HepG2 (cell line): ENCODE measurements around the gene SMCO1. TPM values are rescaled to one million over a fixed set of nuclear protein-coding genes. Genes with fewer than 3 reads are reported as not detected.

Experiments
- AKAP8 ChIP-seq: sonication (generic); formaldehyde crosslinking; IDR thresholded peaks from 2 replicates; pipeline ENCODE4 v1.5.1; 2020; ENCODE audit warnings: mild to moderate bottlenecking, missing genetic modification reagents
- CSRNP2 ChIP-seq: sonication (generic); formaldehyde crosslinking; conservative IDR thresholded peaks from 2 replicates; pipeline ENCODE4 v1.8.0; 2022; ENCODE audit warnings: low read depth, missing genetic modification reagents
- EP300 ChIP-seq, 3 experiments: sonication (generic) in 1 of 3; formaldehyde crosslinking in 1 of 3; IDR thresholded peaks; 2 replicates each; pipeline versions ENCODE4 v1.5.1 to v1.6.1; 2011 to 2020; ENCODE audit warnings: low read depth in 2 of 3, low read length in 2 of 3, borderline replicate concordance in 1 of 3, improper control_type of control experiment in 1 of 3, mild to moderate bottlenecking in 1 of 3, missing genetic modification reagents in 1 of 3, moderate library complexity in 1 of 3
- FOXP1 ChIP-seq, 2 experiments: fragments of 450-650 bp in 1 of 2; IDR thresholded peaks; 2 replicates each; pipeline ENCODE4 v1.6.1; 2017 to 2018; ENCODE audit warnings: antibody characterized with exemption in 1 of 2
- HOXA9 ChIP-seq: sonication (generic); formaldehyde crosslinking; IDR thresholded peaks from 2 replicates; pipeline ENCODE4 v1.8.1; 2022; ENCODE audit warnings: missing genetic modification reagents, mild to moderate bottlenecking, moderate library complexity, borderline replicate concordance
- JUND ChIP-seq: sonication (generic); formaldehyde crosslinking; IDR thresholded peaks from 2 replicates; pipeline ENCODE4 v1.8.0; 2022; ENCODE audit warnings: mild to moderate bottlenecking, missing genetic modification reagents
- KLF16 ChIP-seq, 2 experiments: sonication (generic) in 1 of 2; formaldehyde crosslinking in 1 of 2; IDR thresholded peaks; 2 replicates each; pipeline versions ENCODE4 v1.6.1 to v1.8.0; 2016 to 2023; ENCODE audit warnings: missing genetic modification reagents in 2 of 2, missing compliant biosample characterization in 1 of 2
- MXD4 ChIP-seq: IDR thresholded peaks from 2 replicates; pipeline ENCODE4 v1.6.1; 2016; ENCODE audit warnings: mild to moderate bottlenecking, missing biosample characterization, missing genetic modification reagents
- PHF8 ChIP-seq: sonication (generic); formaldehyde crosslinking; IDR thresholded peaks from 2 replicates; pipeline ENCODE4 v1.5.0; 2020; ENCODE audit warnings: missing genetic modification reagents
- PREB ChIP-seq: sonication (generic); formaldehyde crosslinking; IDR thresholded peaks from 2 replicates; pipeline ENCODE4 v1.4.0; 2020; ENCODE audit warnings: missing genetic modification reagents
- SALL1 ChIP-seq: sonication (generic); formaldehyde crosslinking; IDR thresholded peaks from 2 replicates; pipeline ENCODE4 v1.8.0; 2022; ENCODE audit warnings: mild to moderate bottlenecking, missing genetic modification reagents
- TARDBP ChIP-seq: sonication (generic); formaldehyde crosslinking; IDR thresholded peaks from 2 replicates; pipeline ENCODE4 v1.8.0; 2022; ENCODE audit warnings: mild to moderate bottlenecking, missing genetic modification reagents
- TEAD3 ChIP-seq: optimal IDR thresholded peaks from 2 replicates; pipeline ENCODE3; 2016; ENCODE audit warnings: borderline replicate concordance
- ZNF101 ChIP-seq: sonication (generic); formaldehyde crosslinking; IDR thresholded peaks from 2 replicates; pipeline ENCODE4 v1.4.0; 2020; ENCODE audit warnings: mild to moderate bottlenecking, low read depth, missing genetic modification reagents, borderline replicate concordance
- ZNF234 ChIP-seq: sonication (generic); formaldehyde crosslinking; conservative IDR thresholded peaks from 2 replicates; pipeline ENCODE4 v1.5.1; 2020; ENCODE audit warnings: mild to moderate bottlenecking, missing genetic modification reagents
- ZNF432 ChIP-seq: sonication (generic); formaldehyde crosslinking; IDR thresholded peaks from 2 replicates; pipeline ENCODE4 v1.5.0; 2020; ENCODE audit warnings: missing genetic modification reagents, mild to moderate bottlenecking, borderline replicate concordance
- ZNF543 ChIP-seq: sonication (generic); formaldehyde crosslinking; IDR thresholded peaks from 2 replicates; pipeline ENCODE4 v1.4.0; 2020; ENCODE audit warnings: mild to moderate bottlenecking, missing genetic modification reagents
- ZNF766 ChIP-seq: sonication (generic); formaldehyde crosslinking; IDR thresholded peaks from 2 replicates; pipeline ENCODE4 v1.5.0; 2020; ENCODE audit warnings: missing genetic modification reagents, borderline replicate concordance
- ZNF776 ChIP-seq: sonication (generic); formaldehyde crosslinking; IDR thresholded peaks from 2 replicates; pipeline ENCODE4 v1.4.0; 2020; ENCODE audit warnings: mild to moderate bottlenecking, missing genetic modification reagents
- polyA plus RNA-seq, 8 experiments: library from polyadenylated mRNA; depleted of rRNA in 3 of 8; stranded (reverse) in 7 of 8; unstranded in 1 of 8; fragments of >200 nt; fragmentation: Illumina TruSeq in 4 of 8; extraction: Trizol in 4 of 8; gene quantifications; 2 replicates each; pipeline versions ENCODE4 v1.2.1 to v1.2.3, GENCODE V29; 2011 to 2016; ENCODE audit warnings: low read depth in 4 of 8, missing spikeins in 1 of 8, mixed read lengths in 1 of 8; ENCODE audit not compliant: insufficient read depth in 1 of 8
- total RNA-seq, 5 experiments: library from RNA; depleted of rRNA; stranded (reverse); fragments of >200 nt; fragmentation: Illumina TruSeq; extraction: Trizol; gene quantifications; 2 replicates each; pipeline ENCODE4 v1.2.3, GENCODE V29; 2016; ENCODE audit warnings: low read depth in 1 of 5
- TF ChIP-seq, protein P1 (sequence below): sonication (generic); formaldehyde crosslinking; IDR thresholded peaks from 2 replicates; pipeline ENCODE4 v1.8.1; 2022; ENCODE audit warnings: low read depth, mild to moderate bottlenecking, missing genetic modification reagents

Gene SMCO1
- total and polyA plus RNA-seq, 2 of the 13 experiments (the other 11 are each of a cell fraction or from before 2014, with no cell fraction given) = not detected

- TF ChIP-seq ZNF234 (CRISPR knock-in tag) (0 out of 2 replicates have a peak, but pooled peaks have one; percentile 79), KLF16 (CRISPR knock-in tag; IDR thresholded peaks at IDR 0.05) (peak in 1 of 2 experiments; percentile 85; a peak in 2 of 4 replicates), TARDBP (CRISPR knock-in tag) (0 out of 2 replicates have a peak, but pooled peaks have one; percentile 23), CSRNP2 (CRISPR knock-in tag) (no peak), FOXP1 (IDR thresholded peaks at IDR 0.05) (no peak), FOXP1 (CRISPR knock-in tag; IDR thresholded peaks at IDR 0.05) (peak; percentile 12; the same call in 1 of the 2 replicates), ZNF101 (CRISPR knock-in tag) (no peak), HOXA9 (CRISPR knock-in tag) (no peak), SALL1 (peak; percentile 82), EP300 (IDR thresholded peaks at IDR 0.05; ENCODE audit: low read depth in 2 of 2, low read length in 2 of 2) (0 out of 4 replicates have a peak, but pooled peaks of 1 of the 2 experiments have one; percentile 11), EP300 (CRISPR knock-in tag; IDR thresholded peaks at IDR 0.05; ENCODE audit: borderline replicate concordance) (no peak), PREB (no peak), MXD4 (CRISPR knock-in tag) (peak; percentile 4; the same call in 1 of the 2 replicates), ZNF543 (CRISPR knock-in tag) (no peak), ZNF432 (no peak), ZNF776 (CRISPR knock-in tag) (no peak), AKAP8 (CRISPR knock-in tag) (no peak), JUND (CRISPR knock-in tag) (no peak), ZNF766 (CRISPR knock-in tag) (peak; percentile 56; the same call in 1 of the 2 replicates), TEAD3 (peak; percentile 42), PHF8 (CRISPR knock-in tag) (peak; percentile 71)
- TF ChIP-seq, protein P1, sequence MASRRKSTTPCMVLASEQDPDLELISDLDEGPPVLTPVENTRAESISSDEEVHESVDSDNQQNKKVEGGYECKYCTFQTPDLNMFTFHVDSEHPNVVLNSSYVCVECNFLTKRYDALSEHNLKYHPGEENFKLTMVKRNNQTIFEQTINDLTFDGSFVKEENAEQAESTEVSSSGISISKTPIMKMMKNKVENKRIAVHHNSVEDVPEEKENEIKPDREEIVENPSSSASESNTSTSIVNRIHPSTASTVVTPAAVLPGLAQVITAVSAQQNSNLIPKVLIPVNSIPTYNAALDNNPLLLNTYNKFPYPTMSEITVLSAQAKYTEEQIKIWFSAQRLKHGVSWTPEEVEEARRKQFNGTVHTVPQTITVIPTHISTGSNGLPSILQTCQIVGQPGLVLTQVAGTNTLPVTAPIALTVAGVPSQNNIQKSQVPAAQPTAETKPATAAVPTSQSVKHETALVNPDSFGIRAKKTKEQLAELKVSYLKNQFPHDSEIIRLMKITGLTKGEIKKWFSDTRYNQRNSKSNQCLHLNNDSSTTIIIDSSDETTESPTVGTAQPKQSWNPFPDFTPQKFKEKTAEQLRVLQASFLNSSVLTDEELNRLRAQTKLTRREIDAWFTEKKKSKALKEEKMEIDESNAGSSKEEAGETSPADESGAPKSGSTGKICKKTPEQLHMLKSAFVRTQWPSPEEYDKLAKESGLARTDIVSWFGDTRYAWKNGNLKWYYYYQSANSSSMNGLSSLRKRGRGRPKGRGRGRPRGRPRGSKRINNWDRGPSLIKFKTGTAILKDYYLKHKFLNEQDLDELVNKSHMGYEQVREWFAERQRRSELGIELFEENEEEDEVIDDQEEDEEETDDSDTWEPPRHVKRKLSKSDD (CRISPR knock-in tag) = no peak
Measured at GRCh38 chr3:196503196-196504076, 11.7 kb downstream of the SMCO1 start, which contains the start of gene RNF168 (continued).
